ENCODE measurements around the gene SNTN. TPM values are rescaled to one million over a fixed set of nuclear protein-coding genes. Genes with fewer than 3 reads are reported as not detected.

The SNTN gene
- total and polyA plus RNA-seq, 2 of the 13 experiments (the other 11 are each of a cell fraction or from before 2014, with no cell fraction given), result not detected

GRCh38 chr3:63607716-63608115, 44.8 kb upstream of the SNTN start:
- intact Hi-C loops (cut with micrococcal nuclease; ENCODE audit: unreplicated experiment), result no loop called here
- no TSS peak for BruUV-seq (replicated peaks)

DNA sequence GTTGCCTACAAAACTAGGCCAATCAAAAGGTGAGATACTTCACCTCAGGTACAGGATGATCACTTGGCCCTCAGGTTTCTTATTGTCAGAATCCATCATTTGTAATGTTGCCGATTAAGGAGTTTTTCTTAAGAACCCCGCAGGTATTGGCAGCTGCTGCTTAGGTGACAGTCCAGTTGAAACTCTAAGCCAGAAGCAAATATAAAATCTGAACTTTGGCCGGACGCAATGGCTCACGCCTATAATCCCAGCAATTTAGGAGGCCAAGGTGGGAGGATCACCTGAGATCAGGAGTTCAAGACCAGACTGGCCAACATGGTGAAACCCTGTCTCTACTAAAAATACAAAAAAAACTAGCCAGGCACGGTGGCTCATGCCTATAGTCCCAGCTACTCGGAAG, 43.1 kb upstream of the SNTN start:
- Histone ChIP-seq H3K4me2 (ENCODE audit: low read depth, low read length) (no peak overlapping the region), H3K36me3 (replicated peaks in 1 of 2; ENCODE audit: control insufficient read depth in 1 of 2, insufficient read depth in 2 of 2, low read length in 2 of 2) (no peaks in the 10 kb centered on the region), H3K4me1 (ENCODE audit: insufficient read depth, low read length) (no peaks in the 10 kb centered on the region), H3K27me3 (ENCODE audit: control insufficient read depth in 1 of 2, insufficient read depth in 2 of 2, low read length in 2 of 2) (no peaks in the 10 kb centered on the region), H3K9ac (ENCODE audit: insufficient read depth, low read depth, low read length) (no peak overlapping the region), H4K20me1 (ENCODE audit: insufficient read depth, low read length) (no peaks in the 10 kb centered on the region), H2AFZ (ENCODE audit: low read length) (no peak overlapping the region), H3K27ac (ENCODE audit: extremely low read length, insufficient read depth, low read length) (no peak overlapping the region), H3K4me3 (replicated peaks in 1 of 3; ENCODE audit: insufficient read depth in 1 of 3, low read depth in 2 of 3, low read length in 3 of 3) (no peak overlapping the region), H3K9me3 (ENCODE audit: low read length) (no peaks in the 10 kb centered on the region), H3K79me2 (ENCODE audit: insufficient read depth, low read length) (no peaks in the 10 kb centered on the region)
- in situ Hi-C loops (cut with HindIII; ENCODE audit: extremely low pct_ligation_motif_present, low pct_unique_long_range_greater_than_20kb), result no loop called here
- POLR2A ChIA-PET, result no interaction called here
- ATAC-seq, result no peak
- 21% methylated on average over 7 of the region's 7 CpGs for WGBS (ENCODE audit: low lambda C conversion rate)
- BruUV-seq (replicated peaks), result no TSS peak
- FAIRE-seq, result no peak
- no peak for DNase-seq (ENCODE audit: low spot score)
- intact Hi-C loops (cut with micrococcal nuclease; ENCODE audit: unreplicated experiment), result no loop called here
- CTCF ChIA-PET (ENCODE audit: low intra/inter-chr PET ratio, low total read pairs), result no interaction called here
- TF ChIP-seq AFF4 (CRISPR knock-in tag; IDR thresholded peaks at IDR 0.05), result no peak
- no peak for TF ChIP-seq HMG20B (CRISPR knock-in tag; conservative IDR thresholded peaks at IDR 0.05)
- no peak for TF ChIP-seq ZNF501 (CRISPR knock-in tag; IDR thresholded peaks at IDR 0.05)
- no peak for TF ChIP-seq AHR (CRISPR knock-in tag; IDR thresholded peaks at IDR 0.05)
- no peak for TF ChIP-seq ZNF597 (CRISPR knock-in tag; IDR thresholded peaks at IDR 0.05)
- no peak for TF ChIP-seq REPIN1 (CRISPR knock-in tag; IDR thresholded peaks at IDR 0.05; ENCODE audit: borderline replicate concordance, low read depth)

More at GRCh38 chr3:63607716-63608115, 44.8 kb upstream of the SNTN start:
- Histone ChIP-seq H4K20me1 (ENCODE audit: insufficient read depth, low read length) (no peaks in the 10 kb centered on the region), H3K9me3 (ENCODE audit: low read length) (no peaks in the 10 kb centered on the region), H2AFZ (ENCODE audit: low read length) (no peak overlapping the region), H3K9ac (ENCODE audit: insufficient read depth, low read depth, low read length) (no peak overlapping the region), H3K4me2 (ENCODE audit: low read depth, low read length) (no peak overlapping the region), H3K36me3 (replicated peaks in 1 of 2; ENCODE audit: control insufficient read depth in 1 of 2, insufficient read depth in 2 of 2, low read length in 2 of 2) (no peaks in the 10 kb centered on the region), H3K27ac (ENCODE audit: extremely low read length, insufficient read depth, low read length) (no peak overlapping the region), H3K79me2 (ENCODE audit: insufficient read depth, low read length) (no peaks in the 10 kb centered on the region), H3K27me3 (ENCODE audit: control insufficient read depth in 1 of 2, insufficient read depth in 2 of 2, low read length in 2 of 2) (no peaks in the 10 kb centered on the region), H3K4me1 (ENCODE audit: insufficient read depth, low read length) (no peaks in the 10 kb centered on the region), H3K4me3 (replicated peaks in 1 of 3; ENCODE audit: insufficient read depth in 1 of 3, low read depth in 2 of 3, low read length in 3 of 3) (no peak overlapping the region)
- DNase-seq (ENCODE audit: low spot score) (no peak), ATAC-seq (no peak), FAIRE-seq (no peak)
- CTCF ChIA-PET (ENCODE audit: low intra/inter-chr PET ratio, low total read pairs), result no interaction called here
- in situ Hi-C loops (cut with HindIII; ENCODE audit: extremely low pct_ligation_motif_present, low pct_unique_long_range_greater_than_20kb), result no loop called here
- WGBS (ENCODE audit: low lambda C conversion rate), result under 1% methylated on average over 3 of the region's 3 CpGs
- TF ChIP-seq ZNF451 (CRISPR knock-in tag; IDR thresholded peaks at IDR 0.05), result no peak
- TF ChIP-seq, protein P1, sequence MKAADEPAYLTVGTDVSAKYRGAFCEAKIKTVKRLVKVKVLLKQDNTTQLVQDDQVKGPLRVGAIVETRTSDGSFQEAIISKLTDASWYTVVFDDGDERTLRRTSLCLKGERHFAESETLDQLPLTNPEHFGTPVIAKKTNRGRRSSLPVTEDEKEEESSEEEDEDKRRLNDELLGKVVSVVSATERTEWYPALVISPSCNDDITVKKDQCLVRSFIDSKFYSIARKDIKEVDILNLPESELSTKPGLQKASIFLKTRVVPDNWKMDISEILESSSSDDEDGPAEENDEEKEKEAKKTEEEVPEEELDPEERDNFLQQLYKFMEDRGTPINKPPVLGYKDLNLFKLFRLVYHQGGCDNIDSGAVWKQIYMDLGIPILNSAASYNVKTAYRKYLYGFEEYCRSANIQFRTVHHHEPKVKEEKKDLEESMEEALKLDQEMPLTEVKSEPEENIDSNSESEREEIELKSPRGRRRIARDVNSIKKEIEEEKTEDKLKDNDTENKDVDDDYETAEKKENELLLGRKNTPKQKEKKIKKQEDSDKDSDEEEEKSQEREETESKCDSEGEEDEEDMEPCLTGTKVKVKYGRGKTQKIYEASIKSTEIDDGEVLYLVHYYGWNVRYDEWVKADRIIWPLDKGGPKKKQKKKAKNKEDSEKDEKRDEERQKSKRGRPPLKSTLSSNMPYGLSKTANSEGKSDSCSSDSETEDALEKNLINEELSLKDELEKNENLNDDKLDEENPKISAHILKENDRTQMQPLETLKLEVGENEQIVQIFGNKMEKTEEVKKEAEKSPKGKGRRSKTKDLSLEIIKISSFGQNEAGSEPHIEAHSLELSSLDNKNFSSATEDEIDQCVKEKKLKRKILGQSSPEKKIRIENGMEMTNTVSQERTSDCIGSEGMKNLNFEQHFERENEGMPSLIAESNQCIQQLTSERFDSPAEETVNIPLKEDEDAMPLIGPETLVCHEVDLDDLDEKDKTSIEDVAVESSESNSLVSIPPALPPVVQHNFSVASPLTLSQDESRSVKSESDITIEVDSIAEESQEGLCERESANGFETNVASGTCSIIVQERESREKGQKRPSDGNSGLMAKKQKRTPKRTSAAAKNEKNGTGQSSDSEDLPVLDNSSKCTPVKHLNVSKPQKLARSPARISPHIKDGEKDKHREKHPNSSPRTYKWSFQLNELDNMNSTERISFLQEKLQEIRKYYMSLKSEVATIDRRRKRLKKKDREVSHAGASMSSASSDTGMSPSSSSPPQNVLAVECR (CRISPR knock-in tag; IDR thresholded peaks at IDR 0.05; ENCODE audit: borderline replicate concordance), result no peak
- POLR2A ChIA-PET, result no interaction called here

Data from HepG2 (cell line).